RWPE2 (cell line): Measurements from ENCODE around the gene CFD.

ENCODE experiments used
- ATAC-seq: fragments of 200-7000 bp; cut with Tn5 transposase; 3 replicates; pipeline ENCODE4 v1.9.1; 2021; ENCODE audit warnings: low read depth
- DNase-seq: peaks from one replicate; pipeline ENCODE4 v3.0.0-alpha.2; 2020; ENCODE audit warnings: low spot score
- H3K27ac ChIP-seq: fragments of 450-650 bp; 2 replicates; pipeline ENCODE4 v1.5.1; 2017; ENCODE audit warnings: mild to moderate bottlenecking; ENCODE audit not compliant: poor library complexity, severe bottlenecking
- H3K27me3 ChIP-seq: fragments of 250-450 bp; sonication (Bioruptor Pico); 2 replicates; pipeline ENCODE4 v1.5.1; 2021; ENCODE audit warnings: mild to moderate bottlenecking, moderate library complexity; ENCODE audit not compliant: insufficient read depth, poor library complexity, severe bottlenecking
- H3K36me3 ChIP-seq: fragments of 250-450 bp; sonication (Bioruptor Pico); 2 replicates; pipeline ENCODE4 v1.5.1; 2020; ENCODE audit warnings: low read depth, mild to moderate bottlenecking, moderate library complexity
- H3K4me1 ChIP-seq: fragments of 250-450 bp; sonication (Bioruptor Pico); 2 replicates; pipeline ENCODE4 v1.5.1; 2021; ENCODE audit warnings: mild to moderate bottlenecking, moderate library complexity; ENCODE audit not compliant: insufficient read depth, poor library complexity, severe bottlenecking
- H3K4me3 ChIP-seq: fragments of 250-450 bp; sonication (Bioruptor Pico); 2 replicates; pipeline ENCODE4 v1.5.1; 2021; ENCODE audit warnings: mild to moderate bottlenecking, moderate library complexity; ENCODE audit not compliant: severe bottlenecking
- H3K9me3 ChIP-seq: fragments of 250-450 bp; sonication (Bioruptor Pico); 2 replicates; pipeline ENCODE4 v1.5.1; 2021; ENCODE audit warnings: mild to moderate bottlenecking, moderate library complexity; ENCODE audit not compliant: severe bottlenecking
- TF ChIP-seq, protein P1 (sequence below): fragments of 450-650 bp; IDR thresholded peaks from one replicate; pipeline ENCODE4 v1.5.1; 2017; ENCODE audit warnings: mild to moderate bottlenecking, moderate library complexity; ENCODE audit not compliant: poor library complexity, severe bottlenecking

CFD gene

DNA sequence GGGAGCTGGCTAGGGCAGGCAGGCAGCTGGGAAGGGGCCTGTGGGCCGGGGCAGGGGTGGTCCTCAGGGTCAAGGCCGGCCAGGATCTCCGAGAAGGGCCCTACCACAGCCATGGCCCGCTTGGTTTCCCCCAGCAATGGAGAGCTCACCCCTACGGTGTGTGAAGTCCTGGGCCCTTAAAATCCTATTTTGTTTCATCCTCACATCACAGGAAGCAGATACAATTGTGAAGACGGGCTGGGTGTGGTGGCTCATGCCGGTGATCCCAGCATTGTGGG is 42.6 kb downstream of the CFD start:
- H3K4me1 ChIP-seq, result no peaks in the 10 kb centered on the region
- TF ChIP-seq, protein P1, sequence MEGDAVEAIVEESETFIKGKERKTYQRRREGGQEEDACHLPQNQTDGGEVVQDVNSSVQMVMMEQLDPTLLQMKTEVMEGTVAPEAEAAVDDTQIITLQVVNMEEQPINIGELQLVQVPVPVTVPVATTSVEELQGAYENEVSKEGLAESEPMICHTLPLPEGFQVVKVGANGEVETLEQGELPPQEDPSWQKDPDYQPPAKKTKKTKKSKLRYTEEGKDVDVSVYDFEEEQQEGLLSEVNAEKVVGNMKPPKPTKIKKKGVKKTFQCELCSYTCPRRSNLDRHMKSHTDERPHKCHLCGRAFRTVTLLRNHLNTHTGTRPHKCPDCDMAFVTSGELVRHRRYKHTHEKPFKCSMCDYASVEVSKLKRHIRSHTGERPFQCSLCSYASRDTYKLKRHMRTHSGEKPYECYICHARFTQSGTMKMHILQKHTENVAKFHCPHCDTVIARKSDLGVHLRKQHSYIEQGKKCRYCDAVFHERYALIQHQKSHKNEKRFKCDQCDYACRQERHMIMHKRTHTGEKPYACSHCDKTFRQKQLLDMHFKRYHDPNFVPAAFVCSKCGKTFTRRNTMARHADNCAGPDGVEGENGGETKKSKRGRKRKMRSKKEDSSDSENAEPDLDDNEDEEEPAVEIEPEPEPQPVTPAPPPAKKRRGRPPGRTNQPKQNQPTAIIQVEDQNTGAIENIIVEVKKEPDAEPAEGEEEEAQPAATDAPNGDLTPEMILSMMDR, result no peak
- no peak for ATAC-seq
- no peak overlapping the region for H3K4me3 ChIP-seq
- peak; percentile 41 for DNase-seq
- H3K27me3 ChIP-seq, result no peaks in the 10 kb centered on the region
- no peaks in the 10 kb centered on the region for H3K9me3 ChIP-seq
- H3K27ac ChIP-seq, result no peak overlapping the region
- H3K36me3 ChIP-seq, result peaks cover 25% of the 10 kb centered on the region

DNA sequence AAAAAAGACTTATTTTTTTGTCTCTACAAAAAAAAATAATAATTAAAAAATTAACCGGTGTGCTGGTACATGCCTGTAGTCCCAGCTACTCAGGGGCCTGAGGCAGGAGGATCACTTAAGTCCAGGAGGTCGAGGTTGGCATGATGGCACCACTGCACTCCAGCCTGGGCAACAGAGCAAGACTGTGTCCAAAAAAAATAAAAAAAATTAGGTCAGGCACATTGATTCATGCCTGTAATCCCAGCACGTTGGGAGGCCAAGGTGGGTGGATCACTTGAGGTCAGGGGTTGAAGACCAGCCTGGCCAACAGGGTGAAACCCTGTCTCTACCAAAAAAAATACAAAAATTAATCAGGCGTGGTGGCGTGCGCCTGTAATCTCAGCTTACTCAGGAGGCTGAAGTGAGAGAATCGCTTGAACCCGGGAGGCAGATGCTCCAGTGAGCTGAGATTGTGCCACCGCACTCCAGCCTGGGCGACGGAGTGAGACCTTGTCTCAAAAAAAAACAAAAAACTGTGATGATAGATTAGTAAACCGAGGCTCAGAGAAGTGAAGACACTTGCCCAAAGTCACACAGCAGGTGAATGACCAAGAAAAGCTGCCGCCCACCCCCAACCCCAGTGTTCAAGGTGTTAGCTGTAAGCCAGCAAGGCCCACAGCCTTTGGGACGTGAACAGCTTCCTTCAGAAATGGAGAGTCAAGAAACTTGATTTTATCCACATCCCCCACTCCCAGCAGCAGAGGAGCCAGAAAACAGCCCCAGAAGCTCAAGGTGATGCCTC is 43.2 kb downstream of the CFD start:
- Histone ChIP-seq H3K36me3 (peaks cover 25% of the 10 kb centered on the region), H3K9me3 (no peaks in the 10 kb centered on the region), H3K4me3 (no peak overlapping the region), H3K27ac (no peak overlapping the region), H3K27me3 (no peaks in the 10 kb centered on the region), H3K4me1 (no peaks in the 10 kb centered on the region)
- ATAC-seq (no peak), DNase-seq (no peak)
- TF ChIP-seq, protein P1, result no peak

DNA sequence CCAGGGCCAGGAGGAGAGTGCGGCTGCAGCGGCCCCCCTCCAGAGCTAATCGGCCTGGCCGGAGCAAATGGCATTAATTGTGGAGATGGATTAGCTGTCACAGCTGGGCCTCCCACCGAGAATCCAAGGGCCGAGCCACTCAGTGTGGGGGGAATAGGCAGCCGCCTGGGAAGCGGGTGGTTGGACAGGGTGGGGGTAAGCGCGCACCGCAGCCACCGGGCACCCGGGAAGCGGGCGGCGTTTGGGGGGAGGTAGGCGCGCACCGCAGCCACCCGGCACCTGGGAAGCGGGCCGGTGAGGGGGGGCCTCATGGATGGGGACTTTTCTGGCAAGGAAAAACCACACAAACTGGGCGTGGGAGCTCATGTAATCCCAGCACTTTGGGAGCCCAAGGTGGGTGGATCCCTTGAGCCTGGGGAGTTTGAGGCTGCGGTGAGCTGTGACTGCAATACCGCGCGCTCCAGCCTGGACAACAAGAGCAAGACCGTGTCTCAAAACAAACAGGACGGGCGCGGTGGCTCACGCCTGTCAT is 43.9 kb downstream of the CFD start:
- DNase-seq, result peak; percentile 45
- no peak overlapping the region for H3K27ac ChIP-seq
- H3K36me3 ChIP-seq, result peaks cover 31% of the 10 kb centered on the region
- TF ChIP-seq, protein P1, result no peak
- no peak for ATAC-seq
- no peaks in the 10 kb centered on the region for H3K27me3 ChIP-seq
- no peaks in the 10 kb centered on the region for H3K4me1 ChIP-seq
- no peak overlapping the region for H3K4me3 ChIP-seq
- no peaks in the 10 kb centered on the region for H3K9me3 ChIP-seq

DNA sequence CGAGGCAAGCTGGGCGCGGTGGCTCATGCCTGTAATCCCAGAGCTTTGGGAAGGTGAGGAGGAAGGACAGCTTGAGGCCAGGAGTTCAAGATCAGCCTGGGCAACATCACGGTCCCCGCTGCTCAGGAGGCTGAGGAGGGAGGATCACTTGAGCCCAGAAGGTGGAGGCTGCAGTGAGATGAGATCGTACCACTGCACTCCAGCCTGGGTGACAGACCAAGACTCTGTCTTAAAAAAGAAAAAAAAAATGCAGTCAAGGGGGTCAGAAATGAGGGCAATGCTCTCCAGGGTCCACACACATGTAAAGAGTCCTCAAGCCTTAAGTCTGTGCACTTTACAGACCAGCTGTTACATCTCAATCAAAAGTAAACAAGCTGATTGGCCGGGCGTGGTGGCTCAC is 45.1 kb downstream of the CFD start:
- Histone ChIP-seq H3K4me3 (no peak overlapping the region), H3K27ac (no peak overlapping the region), H3K4me1 (peaks cover 10% of the 10 kb centered on the region), H3K36me3 (peaks cover 24% of the 10 kb centered on the region), H3K9me3 (no peaks in the 10 kb centered on the region), H3K27me3 (no peaks in the 10 kb centered on the region)
- ATAC-seq (no peak), DNase-seq (no peak)
- TF ChIP-seq, protein P1, result no peak

DNA sequence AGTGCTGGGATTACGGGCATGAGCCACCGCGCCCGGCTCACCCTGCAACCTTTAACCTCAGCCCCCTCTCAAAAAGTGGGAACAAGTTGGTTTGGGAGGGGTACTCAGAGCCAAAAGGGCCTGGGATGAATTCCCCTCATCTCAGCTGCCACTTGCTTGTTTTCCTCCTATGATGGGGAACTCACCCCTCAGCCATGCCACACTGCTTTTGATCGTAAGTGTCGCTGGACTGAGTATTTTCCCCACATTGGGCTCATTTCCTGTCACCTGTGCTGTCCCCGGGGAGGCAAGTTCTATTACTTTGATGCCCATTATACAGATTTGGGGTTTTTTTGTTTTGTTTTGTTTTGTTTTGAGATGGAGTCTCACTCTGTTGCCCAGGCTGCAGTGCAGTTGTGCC is 47.0 kb downstream of the CFD start:
- no peak overlapping the region for H3K4me3 ChIP-seq
- H3K9me3 ChIP-seq, result no peaks in the 10 kb centered on the region
- TF ChIP-seq, protein P1, result no peak
- H3K27me3 ChIP-seq, result no peaks in the 10 kb centered on the region
- no peak for ATAC-seq
- DNase-seq, result no peak
- peaks cover 32% of the 10 kb centered on the region for H3K36me3 ChIP-seq
- H3K4me1 ChIP-seq, result peaks cover 10% of the 10 kb centered on the region
- no peak overlapping the region for H3K27ac ChIP-seq
